B cell (primary cell): ENCODE data around the gene VAMP8. TPM values are rescaled to one million over a fixed set of nuclear protein-coding genes. Genes with fewer than 3 reads are reported as not detected.

Experiments used
- ATAC-seq: fragments of 200-7000 bp; cut with Tn5 transposase; one replicate; pipeline ENCODE4 v1.10.0; 2021; ENCODE audit warnings: low read depth, mild to moderate bottlenecking, moderate number of reproducible peaks, moderate library complexity
- CTCF ChIA-PET: fragments of 350-600 bp; sonication (Branson Sonifier 250); formaldehyde crosslinking; loops from one replicate; lab custom pipeline; 2021; ENCODE audit warnings: antibody characterized with exemption, inconsistent platforms; lab: Charles Lee
- POLR2A ChIA-PET: fragments of 350-600 bp; sonication (Branson Sonifier 250); formaldehyde crosslinking; loops from one replicate; lab custom pipeline; 2021; ENCODE audit warnings: antibody characterized with exemption; lab: Charles Lee
- DNase-seq: peaks from one replicate; pipeline ENCODE4 v3.0.0; 2013
- H2AFZ ChIP-seq: 2 replicates; pipeline ENCODE4 v1.6.1; 2012; ENCODE audit warnings: mild to moderate bottlenecking, low read depth, low read length; ENCODE audit not compliant: insufficient read depth, poor library complexity, severe bottlenecking
- H3K27ac ChIP-seq, 2 donors: 1 replicate in 1 of 2; 2 replicates in 1 of 2; pipeline ENCODE4 v1.5.1; 2012 to 2013; ENCODE audit warnings: low read length in 2 of 2, mild to moderate bottlenecking in 2 of 2, moderate library complexity in 1 of 2
- H3K27me3 ChIP-seq, 4 experiments: fragments of 200-600 bp in 1 of 4; sonication (generic) in 1 of 4; replicated peaks in 1 of 4; 1 replicate in 2 of 4; 2 replicates in 2 of 4; pipeline versions ENCODE4 v1.6.1 to v1.7.0; 2013 to 2016; ENCODE audit warnings: low read length in 3 of 4, mild to moderate bottlenecking in 2 of 4, mixed read lengths in 1 of 4, moderate library complexity in 1 of 4; ENCODE audit not compliant: insufficient read depth in 4 of 4, control insufficient read depth in 3 of 4; ENCODE audit errors: control extremely low read depth in 1 of 4
- H3K36me3 ChIP-seq, 2 experiments: replicated peaks in 1 of 2; 1 replicate in 1 of 2; 2 replicates in 1 of 2; pipeline versions ENCODE4 v1.6.1 to v1.7.1; 2013; ENCODE audit warnings: low read length in 1 of 2; ENCODE audit not compliant: insufficient read depth in 2 of 2, control insufficient read depth in 1 of 2; ENCODE audit errors: control extremely low read depth in 1 of 2, extremely low read depth in 1 of 2
- H3K4me1 ChIP-seq, 2 donors: fragments of 200-600 bp in 1 of 2; sonication (generic) in 1 of 2; 1 replicate in 1 of 2; 2 replicates in 1 of 2; pipeline versions ENCODE4 v1.5.1 to v1.6.1; 2013 to 2017; ENCODE audit warnings: low read length in 2 of 2; ENCODE audit not compliant: control insufficient read depth in 2 of 2, insufficient read depth in 2 of 2
- H3K4me2 ChIP-seq: replicated peaks from 2 replicates; pipeline ENCODE3; 2012; ENCODE audit warnings: mild to moderate bottlenecking, low read depth, low read length; ENCODE audit not compliant: poor library complexity, severe bottlenecking
- H3K4me3 ChIP-seq, 5 experiments: fragments of 200-600 bp in 1 of 5; sonication (generic) in 1 of 5; 1 replicate in 3 of 5; 2 replicates in 2 of 5; pipeline versions ENCODE4 v1.5.1 to v1.7.0; 2011 to 2016; ENCODE audit warnings: low read length in 4 of 5, mild to moderate bottlenecking in 4 of 5, low read depth in 2 of 5, control low read depth in 1 of 5, moderate library complexity in 1 of 5; ENCODE audit not compliant: insufficient read depth in 1 of 5; ENCODE audit errors: control extremely low read depth in 1 of 5, extremely low read depth in 1 of 5
- H3K79me2 ChIP-seq: fragments of 200-600 bp; sonication (generic); one replicate; pipeline ENCODE4 v1.6.0; 2016; ENCODE audit warnings: low read length; ENCODE audit not compliant: control insufficient read depth, insufficient read depth
- H3K9ac ChIP-seq: fragments of 200-600 bp; sonication (generic); 2 replicates; pipeline ENCODE4 v1.6.1; 2017; ENCODE audit warnings: mild to moderate bottlenecking, low read length, moderate library complexity
- H3K9me3 ChIP-seq, 3 donors: one replicate each; pipeline versions ENCODE4 v1.6.1 to v1.7.1; 2013; ENCODE audit warnings: low read length in 2 of 3; ENCODE audit not compliant: control insufficient read depth in 2 of 3, insufficient read depth in 1 of 3; ENCODE audit errors: control extremely low read depth in 1 of 3
- H4K20me1 ChIP-seq: 2 replicates; pipeline ENCODE4 v1.6.0; 2012; ENCODE audit warnings: mild to moderate bottlenecking, low read length; ENCODE audit not compliant: insufficient read depth, control insufficient read depth, poor library complexity, severe bottlenecking
- H3K27ac Mint-ChIP-seq: one replicate; pipeline ENCODE4 v1.8.0; 2021; ENCODE audit warnings: mixed read lengths
- H3K27me3 Mint-ChIP-seq: one replicate; pipeline ENCODE4 v1.8.0; 2021; ENCODE audit warnings: mixed read lengths
- H3K4me1 Mint-ChIP-seq: one replicate; pipeline ENCODE4 v1.8.0; 2021; ENCODE audit warnings: mixed read lengths
- H3K4me3 Mint-ChIP-seq: one replicate; pipeline ENCODE4 v1.8.0; 2021; ENCODE audit warnings: mixed read lengths
- H3K9me3 Mint-ChIP-seq: one replicate; pipeline ENCODE4 v1.8.0; 2022; ENCODE audit warnings: mixed read lengths; ENCODE audit not compliant: insufficient read depth
- EZH2 ChIP-seq: IDR thresholded peaks from 2 replicates; pipeline ENCODE4 v1.6.1; 2012; ENCODE audit warnings: borderline replicate concordance, low read depth, mild to moderate bottlenecking, moderate library complexity, low read length; ENCODE audit not compliant: insufficient read depth, poor library complexity, severe bottlenecking
- WGBS: methylation state at CpG from one replicate; pipeline ENCODE4 v1.1.5; 2013; ENCODE audit warnings: missing lambda C conversion rate; ENCODE audit not compliant: insufficient coverage; 5-methylcytosine and 5-hydroxymethylcytosine counted together
- intact Hi-C: fragments of 100-400 bp; cut with micrococcal nuclease; formaldehyde crosslinking; loops from one replicate; pipeline ENCODE4 v1.10.0; 2022
- polyA plus RNA-seq: library from polyadenylated mRNA; depleted of rRNA; stranded (reverse); fragments of >200 nt; gene quantifications from 2 replicates; pipeline ENCODE4 v1.2.3, GENCODE V29; 2012
- total RNA-seq, 2 donors: library from RNA; stranded (reverse); fragments of 120-200 nt in 1 of 2; gene quantifications; 1 replicate in 1 of 2; 2 replicates in 1 of 2; pipeline versions ENCODE4 v1.2.3 to v1.2.4, GENCODE V29; 2013 to 2022
- TF ChIP-seq, protein P1 (sequence below): fragments of 200-600 bp; IDR thresholded peaks from one replicate; pipeline ENCODE4 v1.8.0; 2022; ENCODE audit warnings: antibody characterized with exemption, mild to moderate bottlenecking

VAMP8 gene
- total and polyA plus RNA-seq, 2 donors (not counting 1 experiment from before 2014, with no cell fraction given): 68.7 to 73.8 TPM

DNA sequence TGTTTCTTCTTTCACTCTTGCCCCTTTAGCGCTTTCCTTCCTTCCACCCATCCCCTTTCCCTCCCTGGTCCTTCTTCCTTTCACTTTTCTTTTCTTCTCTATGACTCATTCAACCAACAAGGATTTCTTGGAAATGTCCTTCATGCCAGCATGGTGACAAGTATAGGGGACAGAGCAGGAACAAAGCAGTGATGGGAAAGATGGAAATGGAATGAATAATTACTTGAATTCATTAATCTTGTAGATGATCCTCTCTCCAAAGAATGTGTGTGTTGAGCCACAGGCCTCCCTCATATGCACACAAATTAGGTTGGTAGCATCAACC, 8.4 kb downstream of the VAMP8 start:
- Histone ChIP-seq H3K4me3 (no peak overlapping the region), H3K4me2 (peak overlapping the region; percentile 89), H3K36me3 (peaks cover 0 to 17% of the 10 kb centered on the region in 2 experiments), H3K79me2 (peaks cover 25% of the 10 kb centered on the region), H3K27ac (peak overlapping the region in 1 of 2 donors; percentile 4), H3K4me1 (peaks cover 22 to 38% of the 10 kb centered on the region in 2 donors), H4K20me1 (no peaks in the 10 kb centered on the region), H2AFZ (no peak overlapping the region), H3K9ac (no peak overlapping the region), H3K27me3 (no peaks in the 10 kb centered on the region), H3K9me3 (no peaks in the 10 kb centered on the region)
- ChIA-PET CTCF (interaction anchor here (1.1 to 2.5 kb wide), 2 partner anchors 10 to 166 kb away, joined by 3 to 11 read pairs; partner anchors contain the start of gene RNF181), POLR2A (interaction anchor here (0.5 to 1.9 kb wide), 2 partner anchors 10 to 14 kb away, joined by 4 to 8 read pairs; partner anchors contain the start of gene RNF181)
- Mint-ChIP-seq H3K9me3 (no peaks in the 10 kb centered on the region), H3K4me1 (peaks cover 46% of the 10 kb centered on the region), H3K27ac (peak overlapping the region; percentile 16), H3K4me3 (peak overlapping the region; percentile 90), H3K27me3 (no peaks in the 10 kb centered on the region)
- TF ChIP-seq, protein P1, sequence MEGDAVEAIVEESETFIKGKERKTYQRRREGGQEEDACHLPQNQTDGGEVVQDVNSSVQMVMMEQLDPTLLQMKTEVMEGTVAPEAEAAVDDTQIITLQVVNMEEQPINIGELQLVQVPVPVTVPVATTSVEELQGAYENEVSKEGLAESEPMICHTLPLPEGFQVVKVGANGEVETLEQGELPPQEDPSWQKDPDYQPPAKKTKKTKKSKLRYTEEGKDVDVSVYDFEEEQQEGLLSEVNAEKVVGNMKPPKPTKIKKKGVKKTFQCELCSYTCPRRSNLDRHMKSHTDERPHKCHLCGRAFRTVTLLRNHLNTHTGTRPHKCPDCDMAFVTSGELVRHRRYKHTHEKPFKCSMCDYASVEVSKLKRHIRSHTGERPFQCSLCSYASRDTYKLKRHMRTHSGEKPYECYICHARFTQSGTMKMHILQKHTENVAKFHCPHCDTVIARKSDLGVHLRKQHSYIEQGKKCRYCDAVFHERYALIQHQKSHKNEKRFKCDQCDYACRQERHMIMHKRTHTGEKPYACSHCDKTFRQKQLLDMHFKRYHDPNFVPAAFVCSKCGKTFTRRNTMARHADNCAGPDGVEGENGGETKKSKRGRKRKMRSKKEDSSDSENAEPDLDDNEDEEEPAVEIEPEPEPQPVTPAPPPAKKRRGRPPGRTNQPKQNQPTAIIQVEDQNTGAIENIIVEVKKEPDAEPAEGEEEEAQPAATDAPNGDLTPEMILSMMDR: no peak
- no peak for TF ChIP-seq EZH2
- 80% methylated on average over 1 of the region's 1 CpG for WGBS
- intact Hi-C loops: no loop called here
- ATAC-seq (no peak), DNase-seq (no peak)

DNA sequence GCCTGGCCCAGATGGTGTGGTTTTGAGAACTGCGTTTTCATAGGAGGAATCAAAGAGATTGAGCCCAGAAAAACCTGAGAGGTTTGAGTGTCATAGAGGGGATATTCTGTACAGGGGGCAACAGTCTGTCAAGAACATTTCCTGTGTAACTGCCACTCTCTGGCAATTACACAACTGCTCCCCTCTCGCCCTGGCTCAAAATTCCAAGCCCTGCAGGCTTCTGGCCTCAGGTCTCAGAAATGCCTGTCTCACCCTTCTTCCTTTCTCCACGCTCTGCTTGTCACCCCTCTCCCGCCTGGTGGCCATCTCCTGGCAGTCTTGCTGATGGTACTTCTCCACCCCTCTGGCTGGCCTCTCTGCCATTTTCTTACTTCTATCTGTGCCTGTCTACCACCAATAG, 10.8 kb downstream of the VAMP8 start:
- POLR2A ChIA-PET: interaction anchor here (0.6 to 1.0 kb wide), 2 partner anchors 8 to 26 kb away, joined by 3 to 10 read pairs; no protein-coding TSS in a partner anchor
- DNase-seq (no peak), ATAC-seq (no peak)
- Histone ChIP-seq H3K4me1 (peaks cover 22 to 38% of the 10 kb centered on the region in 2 donors), H3K27ac (no peak overlapping the region), H3K79me2 (peaks cover 23% of the 10 kb centered on the region), H3K4me3 (no peak overlapping the region), H3K36me3 (no peaks in the 10 kb centered on the region), H3K4me2 (no peak overlapping the region), H3K9ac (no peak overlapping the region), H4K20me1 (no peaks in the 10 kb centered on the region), H2AFZ (no peak overlapping the region), H3K27me3 (no peaks in the 10 kb centered on the region), H3K9me3 (no peaks in the 10 kb centered on the region)
- Mint-ChIP-seq H3K4me3 (no peak overlapping the region), H3K9me3 (no peaks in the 10 kb centered on the region), H3K27me3 (no peaks in the 10 kb centered on the region), H3K27ac (no peak overlapping the region), H3K4me1 (peaks cover 40% of the 10 kb centered on the region)
- intact Hi-C loops: no loop called here
- CTCF ChIA-PET: interaction anchor here (0.8 to 1.8 kb wide), 5 partner anchors 9 to 49 kb away, joined by 3 to 8 read pairs (median 4); partner anchors contain the start of genes GGCX and TMEM150A
- 20% methylated on average over 4 of the region's 4 CpGs for WGBS
- TF ChIP-seq, protein P1: no peak
- no peak for TF ChIP-seq EZH2
